Measurements from ENCODE around the gene MRPL33. TPM values are rescaled to one million over a fixed set of nuclear protein-coding genes. Genes with fewer than 3 reads are reported as not detected.
A peak's percentile ranks its signal among the peaks of the same experiment; 100 is the strongest.

Gene MRPL33
- total RNA-seq, 1 donor from 2014 or later, result 290 TPM

GRCh38 chr2:27795868-27796277 is 24.4 kb downstream of the MRPL33 start:
- no peak for TF ChIP-seq CTCF (conservative IDR thresholded peaks at IDR 0.05; ENCODE audit: low read depth, low read length)
- DNase-seq (ENCODE audit: low read depth), result no peak
- no peak overlapping the region for H3K4me3 ChIP-seq (ENCODE audit: low read depth, low read length)

- no peak for TF ChIP-seq CTCF (conservative IDR thresholded peaks at IDR 0.05; ENCODE audit: low read depth, low read length)
- DNase-seq (ENCODE audit: low read depth), result no peak
Observed at GRCh38 chr2:27796791-27797765, 25.6 kb downstream of the MRPL33 start.

GRCh38 chr2:27797841-27798240 is 26.3 kb downstream of the MRPL33 start:
- no peak for DNase-seq (ENCODE audit: low read depth)
- H3K4me3 ChIP-seq (ENCODE audit: low read depth, low read length), result no peak overlapping the region
- TF ChIP-seq CTCF (conservative IDR thresholded peaks at IDR 0.05; ENCODE audit: low read depth, low read length), result no peak

More at GRCh38 chr2:27796791-27797765, 25.6 kb downstream of the MRPL33 start:
- H3K4me3 ChIP-seq (ENCODE audit: low read depth, low read length), result no peak overlapping the region

- H3K4me3 ChIP-seq (ENCODE audit: low read depth, low read length), result no peak overlapping the region
- no peak for DNase-seq (ENCODE audit: low read depth)
- no peak for TF ChIP-seq CTCF (conservative IDR thresholded peaks at IDR 0.05; ENCODE audit: low read depth, low read length)
Observed at GRCh38 chr2:27798486-27798885, 27.0 kb downstream of the MRPL33 start.

GRCh38 chr2:27798948-27799645 is 27.6 kb downstream of the MRPL33 start:
- peak; percentile 100 for DNase-seq (ENCODE audit: low read depth)
- no peak overlapping the region for H3K4me3 ChIP-seq (ENCODE audit: low read depth, low read length)
- no peak for TF ChIP-seq CTCF (conservative IDR thresholded peaks at IDR 0.05; ENCODE audit: low read depth, low read length)

- no peak overlapping the region for H3K4me3 ChIP-seq (ENCODE audit: low read depth, low read length)
- TF ChIP-seq CTCF (conservative IDR thresholded peaks at IDR 0.05; ENCODE audit: low read depth, low read length), result no peak
- no peak for DNase-seq (ENCODE audit: low read depth)
Observed at GRCh38 chr2:27799646-27800010, 28.1 kb downstream of the MRPL33 start.

All from epithelial cell of proximal tubule (primary cell).